ENCODE results near the gene KRTAP24-1. TPM values are rescaled to one million over a fixed set of nuclear protein-coding genes. Genes with fewer than 3 reads are reported as not detected.

The KRTAP24-1 gene
- total RNA-seq, 2 donors from 2014 or later = not detected

- TF ChIP-seq POLR2AphosphoS5 (IDR thresholded peaks at IDR 0.05) (no peak), POLR2A (IDR thresholded peaks at IDR 0.05) (no peak), CTCF (IDR thresholded peaks at IDR 0.05) (no peak)
- DNase-seq (ENCODE audit: low spot score) = no peak
- Histone ChIP-seq H3K9me3 (no peaks in the 10 kb centered on the region), H3K27me3 (replicated peaks; ENCODE audit: insufficient read depth) (no peaks in the 10 kb centered on the region), H3K27ac (no peak overlapping the region), H3K4me3 (no peak overlapping the region), H3K4me1 (replicated peaks) (no peaks in the 10 kb centered on the region), H3K36me3 (no peaks in the 10 kb centered on the region)
- 56% methylated on average over 3 of the region's 3 CpGs for WGBS
- intact Hi-C loops (cut with DNase I) = no loop called here
These were observed 42.1 kb downstream of the KRTAP24-1 start for GRCh38 chr21:30240661-30241060.

DNA sequence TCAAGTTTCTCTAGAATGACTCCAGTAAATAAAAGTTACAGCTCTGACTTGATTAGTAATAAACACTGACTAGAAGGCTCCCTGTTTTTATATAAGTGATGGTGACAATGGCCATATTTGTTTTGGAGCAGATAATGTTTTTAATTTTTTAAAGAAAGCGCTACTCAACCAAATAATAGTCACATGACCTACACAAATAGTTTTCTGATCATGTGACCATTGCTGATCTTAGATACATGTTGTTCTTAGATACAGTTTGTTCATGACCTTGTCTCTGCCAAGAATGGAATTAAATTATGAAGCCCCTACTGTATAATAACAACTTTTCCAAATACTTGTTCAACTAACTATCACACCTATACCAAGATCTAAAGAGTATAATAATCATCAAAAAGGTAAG lies 44.6 kb downstream of the KRTAP24-1 start:
- intact Hi-C loops (cut with DNase I) = no loop called here
- TF ChIP-seq POLR2A (IDR thresholded peaks at IDR 0.05) (no peak), POLR2AphosphoS5 (IDR thresholded peaks at IDR 0.05) (no peak), CTCF (IDR thresholded peaks at IDR 0.05) (no peak)
- no peak for DNase-seq (ENCODE audit: low spot score)
- WGBS = 95% methylated on average over 1 of the region's 1 CpG
- Histone ChIP-seq H3K9me3 (no peaks in the 10 kb centered on the region), H3K4me3 (no peak overlapping the region), H3K4me1 (replicated peaks) (no peaks in the 10 kb centered on the region), H3K27ac (no peak overlapping the region), H3K36me3 (no peaks in the 10 kb centered on the region), H3K27me3 (replicated peaks; ENCODE audit: insufficient read depth) (no peaks in the 10 kb centered on the region)

GRCh38 chr21:30234643-30235042 lies 48.1 kb downstream of the KRTAP24-1 start:
- no peak for DNase-seq (ENCODE audit: low spot score)
- Histone ChIP-seq H3K9me3 (no peaks in the 10 kb centered on the region), H3K27me3 (replicated peaks; ENCODE audit: insufficient read depth) (no peaks in the 10 kb centered on the region), H3K4me3 (no peak overlapping the region), H3K27ac (no peak overlapping the region), H3K36me3 (no peaks in the 10 kb centered on the region), H3K4me1 (replicated peaks) (no peaks in the 10 kb centered on the region)
- intact Hi-C loops (cut with DNase I) = no loop called here
- TF ChIP-seq POLR2A (IDR thresholded peaks at IDR 0.05) (no peak), POLR2AphosphoS5 (IDR thresholded peaks at IDR 0.05) (no peak), CTCF (IDR thresholded peaks at IDR 0.05) (no peak)
- 62% methylated on average over 2 of the region's 2 CpGs for WGBS

DNA sequence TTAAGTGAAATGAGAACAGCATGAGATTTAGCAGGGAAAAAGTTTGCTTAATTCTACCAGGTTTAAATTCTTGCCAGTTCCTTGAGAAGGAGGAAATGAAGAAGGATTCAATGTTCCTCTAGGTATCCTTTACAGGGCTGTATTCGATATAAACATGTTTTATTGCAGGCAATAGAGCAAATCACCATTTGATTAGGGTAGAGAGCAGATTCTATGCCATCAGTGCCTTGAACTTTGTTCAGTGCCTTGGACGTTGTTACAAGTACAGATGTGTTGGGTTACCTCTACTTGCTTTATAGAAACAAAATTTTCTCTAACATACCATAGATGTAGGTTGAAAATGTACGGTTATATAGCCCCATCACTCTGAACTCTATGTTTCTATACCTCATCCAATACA lies 48.7 kb downstream of the KRTAP24-1 start:
- TF ChIP-seq CTCF (IDR thresholded peaks at IDR 0.05) (no peak), POLR2AphosphoS5 (IDR thresholded peaks at IDR 0.05) (no peak), POLR2A (IDR thresholded peaks at IDR 0.05) (no peak)
- Histone ChIP-seq H3K4me1 (replicated peaks) (no peaks in the 10 kb centered on the region), H3K9me3 (no peaks in the 10 kb centered on the region), H3K4me3 (no peak overlapping the region), H3K36me3 (no peaks in the 10 kb centered on the region), H3K27ac (no peak overlapping the region), H3K27me3 (replicated peaks; ENCODE audit: insufficient read depth) (no peaks in the 10 kb centered on the region)
- 37% methylated on average over 3 of the region's 3 CpGs for WGBS
- intact Hi-C loops (cut with DNase I) = no loop called here
- DNase-seq (ENCODE audit: low spot score) = no peak

- WGBS = 49% methylated on average over 2 of the region's 2 CpGs
These were observed 49.3 kb downstream of the KRTAP24-1 start for GRCh38 chr21:30233228-30234020.

More at GRCh38 chr21:30233228-30234020, 49.3 kb downstream of the KRTAP24-1 start:
- H3K27ac ChIP-seq = no peak overlapping the region
- H3K27me3 ChIP-seq (replicated peaks; ENCODE audit: insufficient read depth) = no peaks in the 10 kb centered on the region
- no peaks in the 10 kb centered on the region for H3K9me3 ChIP-seq
- peaks cover under 1% of the 10 kb centered on the region for H3K4me1 ChIP-seq (replicated peaks)
- no peak overlapping the region for H3K4me3 ChIP-seq
- TF ChIP-seq POLR2AphosphoS5 (IDR thresholded peaks at IDR 0.05) = no peak
- no peak for TF ChIP-seq CTCF (IDR thresholded peaks at IDR 0.05)
- no peaks in the 10 kb centered on the region for H3K36me3 ChIP-seq
- intact Hi-C loops (cut with DNase I) = no loop called here
- no peak for DNase-seq (ENCODE audit: low spot score)
